NB4 (cell line): ENCODE data around the gene MGME1.

ENCODE experiments used
- CTCF ChIP-seq: IDR thresholded peaks from one replicate; pipeline ENCODE4 v1.5.1; 2012; ENCODE audit warnings: low read depth, low read length
- MYC ChIP-seq: IDR thresholded peaks from 2 replicates; pipeline ENCODE4 v1.6.1; 2011; ENCODE audit warnings: low read depth, low read length
- POLR2A ChIP-seq: IDR thresholded peaks from 2 replicates; pipeline ENCODE4 v1.6.1; 2011; ENCODE audit warnings: mild to moderate bottlenecking; ENCODE audit not compliant: insufficient read length; ENCODE audit errors: extremely low read depth

GRCh38 chr20:18009116-18009515 is 40.3 kb downstream of the MGME1 start:
- TF ChIP-seq CTCF (no peak), POLR2A (no peak), MYC (no peak)
